ENCODE measurements around the gene DAB2. TPM values are rescaled to one million over a fixed set of nuclear protein-coding genes. Genes with fewer than 3 reads are reported as not detected.

DAB2 gene
- total and polyA plus RNA-seq, 5 donors from 2014 or later = 4.2 TPM; not detected in 4

DNA sequence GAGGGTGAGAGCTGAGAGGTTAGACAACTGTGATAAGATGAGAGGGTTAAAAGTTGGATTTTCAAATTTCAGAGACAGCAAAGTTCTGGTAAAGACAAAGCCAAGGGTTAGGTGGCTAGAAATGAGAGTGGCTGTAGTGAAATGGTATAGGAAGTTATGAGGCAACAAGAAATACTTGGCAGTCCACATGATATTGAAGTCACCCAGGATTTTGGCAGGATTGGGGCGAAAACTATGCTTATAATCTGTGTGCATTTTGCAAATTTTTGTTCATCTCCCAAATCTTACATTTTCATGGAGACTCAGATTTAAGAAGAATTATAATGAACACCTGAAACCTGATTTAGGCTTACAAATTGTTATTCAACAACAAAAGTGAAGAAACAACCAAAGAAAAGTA lies 96.0 kb downstream of the DAB2 start:
- Mint-ChIP-seq H3K4me3 (no peak overlapping the region), H3K4me1 (no peaks in the 10 kb centered on the region), H3K27ac (no peak overlapping the region), H3K36me3 (no peaks in the 10 kb centered on the region), H3K9me3 (peaks cover 0 to 3% (median 0%) of the 10 kb centered on the region in 7 donors), H3K27me3 (peaks cover 11% of the 10 kb centered on the region)
- ATAC-seq (ENCODE audit: low read depth in 2 of 2) (no peak), DNase-seq (no peak)
- Histone ChIP-seq H3K27ac (ENCODE audit: insufficient read depth, low read length, poor library complexity, severe bottlenecking) (no peak overlapping the region), H3K4me1 (ENCODE audit: control insufficient read depth, insufficient read depth, low read length, poor library complexity, severe bottlenecking) (no peaks in the 10 kb centered on the region), H3K27me3 (ENCODE audit: control insufficient read depth, insufficient read depth, low read length) (peaks cover 3% of the 10 kb centered on the region), H3K4me3 (ENCODE audit: low read depth, low read length) (no peak overlapping the region), H3K36me3 (ENCODE audit: control insufficient read depth, insufficient read depth, low read length) (no peaks in the 10 kb centered on the region), H3K9me3 (ENCODE audit: control insufficient read depth in 2 of 2, low read length in 2 of 2) (no peaks in the 10 kb centered on the region)

GRCh38 chr5:39323542-39323941 lies 101.2 kb downstream of the DAB2 start:
- H3K27ac ChIP-seq (ENCODE audit: insufficient read depth, low read length, poor library complexity, severe bottlenecking) = no peak overlapping the region
- no peak overlapping the region for H3K4me3 ChIP-seq (ENCODE audit: low read depth, low read length)
- peaks cover 26% of the 10 kb centered on the region for H3K27me3 ChIP-seq (ENCODE audit: control insufficient read depth, insufficient read depth, low read length)
- H3K27ac Mint-ChIP-seq = no peak overlapping the region
- DNase-seq (no peak), ATAC-seq (ENCODE audit: low read depth in 2 of 2) (no peak)
- H3K36me3 ChIP-seq (ENCODE audit: control insufficient read depth, insufficient read depth, low read length) = no peaks in the 10 kb centered on the region
- H3K9me3 Mint-ChIP-seq = peaks cover 0 to 4% (median 3%) of the 10 kb centered on the region in 7 donors
- no peaks in the 10 kb centered on the region for H3K4me1 ChIP-seq (ENCODE audit: control insufficient read depth, insufficient read depth, low read length, poor library complexity, severe bottlenecking)
- H3K27me3 Mint-ChIP-seq = peaks cover 25% of the 10 kb centered on the region
- H3K4me3 Mint-ChIP-seq = no peak overlapping the region
- no peaks in the 10 kb centered on the region for H3K9me3 ChIP-seq (ENCODE audit: control insufficient read depth in 2 of 2, low read length in 2 of 2)
- no peaks in the 10 kb centered on the region for H3K4me1 Mint-ChIP-seq
- peaks cover 8% of the 10 kb centered on the region for H3K36me3 Mint-ChIP-seq

Other genes with a start within 250 kb of the DAB2 start
- gene FYB1, start 205.4 kb downstream of the DAB2 start, total RNA-seq = 639 TPM
- 100 to 1,000 TPM; 197 to 254 (median 226) TPM for gene FYB1, start 205.4 kb downstream of the DAB2 start, polyA plus RNA-seq
- gene C9, start 60.5 kb downstream of the DAB2 start, total RNA-seq = not detected
- not detected for gene C9, start 60.5 kb downstream of the DAB2 start, polyA plus RNA-seq